ENCODE data around the gene ADCYAP1R1. TPM values are rescaled to one million over a fixed set of nuclear protein-coding genes. Genes with fewer than 3 reads are reported as not detected.

The ADCYAP1R1 gene
- total RNA-seq, 1 donor from 2014 or later: 0.39 TPM

DNA sequence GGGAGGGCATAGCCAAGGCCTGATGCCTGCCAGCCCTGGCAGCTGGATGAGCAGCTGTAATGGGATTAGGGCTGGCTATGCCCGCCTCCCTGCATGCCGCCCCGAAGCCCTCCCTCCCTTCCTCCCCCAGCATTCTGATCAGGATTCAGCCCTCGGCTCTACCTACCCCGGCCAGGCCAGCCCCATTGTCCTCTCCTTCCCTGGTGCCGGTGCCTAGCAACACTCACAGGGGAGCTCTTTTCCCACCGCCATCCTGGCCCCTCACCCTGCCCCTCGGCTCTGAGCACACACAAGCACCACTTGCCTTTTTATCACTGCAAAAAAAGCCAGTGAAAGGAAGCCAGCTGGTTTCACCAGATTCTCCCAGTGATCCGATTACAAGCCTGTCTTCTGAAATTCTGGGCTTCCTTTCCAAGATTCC is 9.0 kb upstream of the ADCYAP1R1 start:
- Histone ChIP-seq H2AFZ (replicated peaks) (no peak overlapping the region), H3K4me2 (peak overlapping the region; percentile 57), H3K9ac (no peak overlapping the region), H3K36me3 (no peaks in the 10 kb centered on the region), H3F3A (ENCODE audit: low read depth) (peaks cover 26% of the 10 kb centered on the region), H3K27ac (peak overlapping the region; percentile 62), H3K4me3 (peak overlapping the region; percentile 12), H3K9me3 (ENCODE audit: low read depth) (no peaks in the 10 kb centered on the region), H3K79me2 (ENCODE audit: low read depth) (no peaks in the 10 kb centered on the region), H4K20me1 (ENCODE audit: low read depth) (peaks cover 52% of the 10 kb centered on the region), H3K27me3 (peaks cover 96% of the 10 kb centered on the region), H3K4me1 (peaks cover 33% of the 10 kb centered on the region)
- peak overlapping the region; percentile 97 for H3K27ac Mint-ChIP-seq
- peak overlapping the region; percentile 14 for H3K4me3 Mint-ChIP-seq
- peak; percentile 96 for DNase-seq (ENCODE audit: low spot score)
- peaks cover 64% of the 10 kb centered on the region for H3K4me1 Mint-ChIP-seq
- peaks cover 26% of the 10 kb centered on the region for H3K27me3 Mint-ChIP-seq (ENCODE audit: insufficient read depth, low read depth)
- peaks cover 2% of the 10 kb centered on the region for H3K9me3 Mint-ChIP-seq
- H3K36me3 Mint-ChIP-seq: no peaks in the 10 kb centered on the region
- TF ChIP-seq EZH2phosphoT487 (IDR thresholded peaks at IDR 0.05): peak; percentile 80
- TF ChIP-seq, protein P1, sequence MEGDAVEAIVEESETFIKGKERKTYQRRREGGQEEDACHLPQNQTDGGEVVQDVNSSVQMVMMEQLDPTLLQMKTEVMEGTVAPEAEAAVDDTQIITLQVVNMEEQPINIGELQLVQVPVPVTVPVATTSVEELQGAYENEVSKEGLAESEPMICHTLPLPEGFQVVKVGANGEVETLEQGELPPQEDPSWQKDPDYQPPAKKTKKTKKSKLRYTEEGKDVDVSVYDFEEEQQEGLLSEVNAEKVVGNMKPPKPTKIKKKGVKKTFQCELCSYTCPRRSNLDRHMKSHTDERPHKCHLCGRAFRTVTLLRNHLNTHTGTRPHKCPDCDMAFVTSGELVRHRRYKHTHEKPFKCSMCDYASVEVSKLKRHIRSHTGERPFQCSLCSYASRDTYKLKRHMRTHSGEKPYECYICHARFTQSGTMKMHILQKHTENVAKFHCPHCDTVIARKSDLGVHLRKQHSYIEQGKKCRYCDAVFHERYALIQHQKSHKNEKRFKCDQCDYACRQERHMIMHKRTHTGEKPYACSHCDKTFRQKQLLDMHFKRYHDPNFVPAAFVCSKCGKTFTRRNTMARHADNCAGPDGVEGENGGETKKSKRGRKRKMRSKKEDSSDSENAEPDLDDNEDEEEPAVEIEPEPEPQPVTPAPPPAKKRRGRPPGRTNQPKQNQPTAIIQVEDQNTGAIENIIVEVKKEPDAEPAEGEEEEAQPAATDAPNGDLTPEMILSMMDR (IDR thresholded peaks at IDR 0.05): no peak

DNA sequence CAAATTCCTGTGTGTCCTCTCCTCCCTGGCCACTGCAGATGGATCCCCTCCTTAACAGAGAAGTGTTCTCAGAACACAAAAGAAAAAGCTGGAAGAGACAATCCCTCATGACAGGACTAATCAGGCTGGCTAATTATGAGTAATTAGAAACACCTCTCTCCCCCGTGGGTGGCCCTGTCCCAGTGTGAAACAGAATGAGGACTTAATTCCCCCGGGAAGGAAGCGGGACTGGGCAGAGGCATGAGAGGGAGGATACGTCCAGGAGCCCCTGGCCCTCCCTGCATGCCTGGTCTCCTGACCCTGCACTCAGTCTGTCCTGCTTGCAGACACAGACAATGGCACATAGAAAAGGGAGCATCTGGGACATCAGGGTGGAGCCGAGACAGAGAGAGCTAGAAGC is 7.6 kb upstream of the ADCYAP1R1 start:
- H3F3A ChIP-seq (ENCODE audit: low read depth): peaks cover 26% of the 10 kb centered on the region
- peak overlapping the region; percentile 53 for H3K4me2 ChIP-seq
- H3K4me1 ChIP-seq: peaks cover 33% of the 10 kb centered on the region
- peak overlapping the region; percentile 97 for H3K27ac Mint-ChIP-seq
- TF ChIP-seq EZH2 (IDR thresholded peaks at IDR 0.05): no peak
- no peak for TF ChIP-seq EZH2phosphoT487 (IDR thresholded peaks at IDR 0.05)
- TF ChIP-seq, protein P1 (IDR thresholded peaks at IDR 0.05): no peak
- peak; percentile 60 for DNase-seq (ENCODE audit: low spot score)
- H3K27me3 Mint-ChIP-seq (ENCODE audit: insufficient read depth, low read depth): peaks cover 28% of the 10 kb centered on the region
- H3K4me1 Mint-ChIP-seq: peaks cover 69% of the 10 kb centered on the region
- peaks cover 64% of the 10 kb centered on the region for H4K20me1 ChIP-seq (ENCODE audit: low read depth)
- H3K27ac ChIP-seq: no peak overlapping the region
- H2AFZ ChIP-seq (replicated peaks): no peak overlapping the region
- H3K27me3 ChIP-seq: peaks cover 96% of the 10 kb centered on the region
- no peak overlapping the region for H3K9ac ChIP-seq
- no peaks in the 10 kb centered on the region for H3K36me3 ChIP-seq
- H3K36me3 Mint-ChIP-seq: no peaks in the 10 kb centered on the region
- H3K4me3 Mint-ChIP-seq: peak overlapping the region; percentile 18
- no peaks in the 10 kb centered on the region for H3K79me2 ChIP-seq (ENCODE audit: low read depth)
- H3K9me3 ChIP-seq (ENCODE audit: low read depth): no peaks in the 10 kb centered on the region
- H3K4me3 ChIP-seq: peak overlapping the region; percentile 8
- H3K9me3 Mint-ChIP-seq: peaks cover 2% of the 10 kb centered on the region

DNA sequence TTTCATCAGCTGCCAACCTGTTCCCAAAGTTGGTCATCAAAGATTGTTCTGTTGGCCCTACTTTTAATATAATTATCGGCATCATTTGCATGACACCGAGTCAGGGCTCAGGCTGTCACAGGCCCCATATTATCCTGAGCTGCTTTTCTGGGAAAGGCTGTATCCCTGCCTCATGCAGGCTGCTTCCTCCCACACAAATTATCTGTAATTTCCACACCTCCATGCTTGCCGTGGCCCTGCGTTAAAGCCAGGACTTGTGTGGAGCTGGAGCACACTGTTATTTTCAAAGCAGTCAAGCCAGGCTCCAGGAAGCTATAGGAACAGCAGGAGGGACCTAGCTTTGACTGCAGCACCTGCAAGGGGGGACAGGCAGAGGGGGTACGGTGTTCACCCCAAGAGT is 5.4 kb upstream of the ADCYAP1R1 start:
- Mint-ChIP-seq H3K4me1 (peaks cover 74% of the 10 kb centered on the region), H3K36me3 (no peaks in the 10 kb centered on the region), H3K4me3 (no peak overlapping the region), H3K27me3 (ENCODE audit: insufficient read depth, low read depth) (peaks cover 27% of the 10 kb centered on the region), H3K9me3 (peaks cover 2% of the 10 kb centered on the region), H3K27ac (peak overlapping the region; percentile 75)
- Histone ChIP-seq H3K4me3 (no peak overlapping the region), H3K4me1 (peaks cover 30% of the 10 kb centered on the region), H3K27ac (no peak overlapping the region), H3K36me3 (no peaks in the 10 kb centered on the region), H2AFZ (replicated peaks) (no peak overlapping the region), H3K4me2 (no peak overlapping the region), H3K79me2 (ENCODE audit: low read depth) (no peaks in the 10 kb centered on the region), H3K9ac (no peak overlapping the region), H4K20me1 (ENCODE audit: low read depth) (peaks cover 65% of the 10 kb centered on the region), H3K27me3 (peaks cover 96% of the 10 kb centered on the region), H3K9me3 (ENCODE audit: low read depth) (no peaks in the 10 kb centered on the region), H3F3A (ENCODE audit: low read depth) (peaks cover 29% of the 10 kb centered on the region)
- no peak for DNase-seq (ENCODE audit: low spot score)
- no peak for TF ChIP-seq EZH2phosphoT487 (IDR thresholded peaks at IDR 0.05)
- TF ChIP-seq, protein P1 (IDR thresholded peaks at IDR 0.05): no peak
- no peak for TF ChIP-seq EZH2 (IDR thresholded peaks at IDR 0.05)
